ENCODE data around the gene ANKRD55.
"Not testable (repeated sequence)": the region's sequence is repeated elsewhere in the genome, so short reads cannot be mapped to it uniquely, and the experiment has no call there.

ANKRD55 gene

GRCh38 chr5:56161927-56162326 is 71.2 kb downstream of the ANKRD55 start:
- Histone ChIP-seq H3K4me1 (peaks cover 2% of the 10 kb centered on the region), H3K27me3 (no peaks in the 10 kb centered on the region), H3K9me3 (no peaks in the 10 kb centered on the region), H3K36me3 (no peaks in the 10 kb centered on the region), H3K4me3 (ENCODE audit: low read depth, low read length) (no peak overlapping the region)
- DNase-seq, result no peak
- TF ChIP-seq CTCF (IDR thresholded peaks at IDR 0.05; ENCODE audit: low read depth, low read length), result no peak

DNA sequence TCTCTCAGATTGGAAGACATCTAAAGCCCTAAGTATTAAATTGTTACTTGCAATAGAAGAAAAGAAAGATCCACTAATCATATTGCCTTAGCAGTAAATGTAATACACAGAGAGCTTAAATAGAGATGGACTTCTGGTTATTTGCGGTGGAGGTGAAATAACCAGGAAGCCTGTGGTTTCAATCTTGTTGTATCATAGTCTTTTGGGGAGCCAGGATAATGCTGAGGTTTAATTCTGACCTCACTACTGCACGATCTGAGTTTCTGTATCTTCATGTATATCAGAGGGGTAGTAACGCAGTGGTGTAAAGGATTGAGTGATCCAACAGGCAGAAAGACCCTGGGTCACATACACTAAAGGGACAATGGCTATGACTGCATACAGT is 71.7 kb downstream of the ANKRD55 start:
- no peaks in the 10 kb centered on the region for H3K36me3 ChIP-seq
- peaks cover 2% of the 10 kb centered on the region for H3K4me1 ChIP-seq
- DNase-seq, result no peak
- H3K9me3 ChIP-seq, result no peaks in the 10 kb centered on the region
- TF ChIP-seq CTCF (IDR thresholded peaks at IDR 0.05; ENCODE audit: low read depth, low read length), result no peak
- no peak overlapping the region for H3K4me3 ChIP-seq (ENCODE audit: low read depth, low read length)
- no peaks in the 10 kb centered on the region for H3K27me3 ChIP-seq

DNA sequence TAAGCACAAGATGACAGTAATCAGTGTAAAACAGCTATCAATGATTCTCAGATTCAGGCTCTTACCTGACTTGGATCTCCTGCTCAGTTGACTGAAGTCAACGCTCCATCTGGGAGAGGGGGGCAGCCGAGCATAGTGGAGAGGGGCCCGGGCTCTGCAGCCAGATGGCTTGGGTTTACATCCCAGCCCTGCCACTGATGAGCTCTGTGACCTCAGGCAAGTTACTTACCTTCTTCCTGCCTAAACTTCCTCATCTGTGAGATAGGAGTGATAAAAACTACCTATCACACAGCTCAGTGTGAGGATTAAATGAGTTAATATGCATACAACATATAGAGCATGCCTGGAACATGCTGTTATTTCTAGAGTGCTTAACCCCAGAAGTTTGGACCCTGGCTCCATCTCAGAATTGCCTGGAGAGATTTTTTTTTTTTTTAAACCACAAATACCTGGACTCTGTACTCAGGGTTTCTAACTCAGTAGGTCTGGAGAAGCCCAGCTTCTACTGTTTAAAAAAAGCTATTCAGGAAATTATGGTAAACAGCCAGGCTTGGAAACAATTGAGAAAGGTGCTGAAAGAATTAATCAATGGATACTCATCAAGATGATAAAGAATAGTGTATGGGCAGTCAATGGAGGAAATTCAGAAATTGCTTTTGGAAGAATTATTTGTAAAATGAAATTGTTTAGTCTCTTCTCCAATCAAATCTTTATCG is 72.2 kb downstream of the ANKRD55 start:
- Histone ChIP-seq H3K4me3 (ENCODE audit: low read depth, low read length) (no peak overlapping the region), H3K4me1 (peaks cover 2% of the 10 kb centered on the region), H3K27me3 (no peaks in the 10 kb centered on the region), H3K36me3 (no peaks in the 10 kb centered on the region), H3K9me3 (no peaks in the 10 kb centered on the region)
- TF ChIP-seq CTCF (IDR thresholded peaks at IDR 0.05; ENCODE audit: low read depth, low read length), result no peak
- no peak for DNase-seq

- no peaks in the 10 kb centered on the region for H3K36me3 ChIP-seq
- H3K4me1 ChIP-seq, result peaks cover 2% of the 10 kb centered on the region
- no peak overlapping the region for H3K4me3 ChIP-seq (ENCODE audit: low read depth, low read length)
- no peak for TF ChIP-seq CTCF (IDR thresholded peaks at IDR 0.05; ENCODE audit: low read depth, low read length)
- no peak for DNase-seq
- H3K9me3 ChIP-seq, result no peaks in the 10 kb centered on the region
- H3K27me3 ChIP-seq, result no peaks in the 10 kb centered on the region
Measured at GRCh38 chr5:56159521-56159947, 73.6 kb downstream of the ANKRD55 start.

GRCh38 chr5:56158331-56158960 is 74.7 kb downstream of the ANKRD55 start:
- no peak for DNase-seq
- Histone ChIP-seq H3K4me1 (peaks cover 2% of the 10 kb centered on the region; the same call in 1 of the 2 replicates), H3K4me3 (ENCODE audit: low read depth, low read length) (no peak overlapping the region)

DNA sequence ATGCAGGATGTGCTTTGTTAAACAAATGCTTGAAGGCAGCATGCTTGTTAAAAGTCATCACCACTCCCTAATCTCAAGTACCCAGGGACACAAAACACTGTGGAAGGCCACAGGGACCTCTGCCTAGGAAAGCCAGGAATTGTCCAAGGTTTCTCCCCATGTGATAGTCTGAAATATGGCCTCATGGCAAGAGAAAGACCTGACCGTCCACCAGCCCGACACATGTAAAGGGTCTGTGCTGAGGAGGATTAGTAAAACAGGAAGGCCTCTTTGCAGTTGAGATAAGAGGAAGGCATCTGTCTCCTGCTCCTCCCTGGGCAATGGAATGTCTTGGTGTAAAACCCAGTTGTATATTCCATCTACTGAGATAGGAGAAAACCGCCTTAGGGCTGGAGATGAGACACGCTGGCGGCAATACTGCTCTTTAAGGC is 75.9 kb downstream of the ANKRD55 start:
- not testable (repeated sequence) for DNase-seq; H3K36me3 ChIP-seq; H3K9me3 ChIP-seq; H3K27me3 ChIP-seq; H3K4me3 ChIP-seq (ENCODE audit: low read depth, low read length); H3K4me1 ChIP-seq

More at GRCh38 chr5:56158331-56158960, 74.7 kb downstream of the ANKRD55 start:
- H3K27me3 ChIP-seq, result no peaks in the 10 kb centered on the region
- no peak for TF ChIP-seq CTCF (IDR thresholded peaks at IDR 0.05; ENCODE audit: low read depth, low read length)
- no peaks in the 10 kb centered on the region for H3K9me3 ChIP-seq
- H3K36me3 ChIP-seq, result no peaks in the 10 kb centered on the region

DNA sequence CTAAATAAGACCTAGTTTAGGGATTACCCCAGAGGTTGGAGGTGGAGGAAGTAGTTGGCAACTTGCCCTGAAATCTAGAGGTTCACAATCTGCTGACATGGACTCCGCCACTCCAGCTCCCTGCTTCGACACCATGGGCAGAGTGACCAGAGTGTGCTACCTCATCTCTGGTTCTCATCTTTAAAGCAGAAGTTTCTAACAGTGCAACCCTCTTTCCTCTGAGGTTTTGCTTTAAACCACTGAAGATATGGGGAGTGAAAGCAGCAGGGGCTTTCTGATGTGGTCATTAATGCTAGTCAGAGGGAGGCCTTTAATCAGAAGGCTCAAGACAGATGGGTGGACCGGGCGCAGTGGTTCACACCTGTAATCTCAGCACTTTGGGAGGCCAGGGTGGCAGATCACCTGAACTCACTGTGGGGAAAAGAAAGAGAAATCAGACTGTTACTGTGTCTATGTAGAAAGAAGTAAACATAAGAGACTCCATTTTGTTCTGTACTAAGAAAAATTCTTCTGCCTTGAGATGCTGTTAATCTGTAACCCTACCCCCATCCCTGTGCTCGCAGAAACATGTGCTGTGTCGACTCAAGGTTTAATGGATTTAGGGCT is 76.4 kb downstream of the ANKRD55 start:
- not testable (repeated sequence) for H3K4me3 ChIP-seq (ENCODE audit: low read depth, low read length); DNase-seq; H3K27me3 ChIP-seq; H3K4me1 ChIP-seq; H3K9me3 ChIP-seq; H3K36me3 ChIP-seq

All from BE2C (cell line).